Measurements from ENCODE around the gene POMGNT1.

GRCh38 chr1:46158312-46159281 is 39.6 kb downstream of the POMGNT1 start:
- TF ChIP-seq CTCF (IDR thresholded peaks at IDR 0.05; ENCODE audit: poor library complexity, severe bottlenecking) (no peak), TAF1 (IDR thresholded peaks at IDR 0.05; ENCODE audit: low read depth) (no peak), EZH2 (IDR thresholded peaks at IDR 0.05; ENCODE audit: borderline replicate concordance, insufficient read depth, low read length, poor library complexity, severe bottlenecking) (no peak), RAD21 (conservative IDR thresholded peaks at IDR 0.05) (no peak), REST (IDR thresholded peaks at IDR 0.05; ENCODE audit: borderline replicate concordance) (no peak), EP300 (conservative IDR thresholded peaks at IDR 0.05; ENCODE audit: poor library complexity, severe bottlenecking) (no peak), POLR2AphosphoS5 (IDR thresholded peaks at IDR 0.05) (no peak), MXI1 (conservative IDR thresholded peaks at IDR 0.05; ENCODE audit: poor library complexity, severe bottlenecking) (no peak)

Data from neural cell (in vitro differentiated cells).